IMR-90 (cell line): ENCODE results near the gene ALDOA.

Experiments
- BHLHE40 ChIP-seq: fragments of 150-350 bp; IDR thresholded peaks from 2 replicates; pipeline ENCODE4 v1.6.1; 2016; ENCODE audit warnings: mild to moderate bottlenecking, low read depth, low read length
- MXI1 ChIP-seq: IDR thresholded peaks from 2 replicates; pipeline ENCODE4 v1.6.1; 2012; ENCODE audit warnings: low read depth, mild to moderate bottlenecking, low read length, moderate library complexity, borderline replicate concordance
- NFE2L2 ChIP-seq: fragments of 150-350 bp; IDR thresholded peaks from 2 replicates; pipeline ENCODE4 v1.6.1; 2016; ENCODE audit warnings: low read depth, mild to moderate bottlenecking, low read length
- POLR2A ChIP-seq: IDR thresholded peaks from 2 replicates; pipeline ENCODE4 v1.6.1; 2012; ENCODE audit warnings: mild to moderate bottlenecking, low read depth, low read length
- RFX5 ChIP-seq: IDR thresholded peaks from 2 replicates; pipeline ENCODE4 v1.8.0; 2012; ENCODE audit warnings: low read depth, mild to moderate bottlenecking, low read length, moderate library complexity
- TF ChIP-seq, protein P1 (sequence below): conservative IDR thresholded peaks from 2 replicates; pipeline ENCODE4 v1.5.1; 2012; ENCODE audit warnings: mild to moderate bottlenecking, low read depth, low read length, improper control_type of control experiment
- TF ChIP-seq, protein P2 (sequence below): fragments of 150-350 bp; IDR thresholded peaks from 2 replicates; pipeline ENCODE4 v1.6.1; 2016; ENCODE audit warnings: low read depth, mild to moderate bottlenecking, low read length, moderate library complexity, borderline replicate concordance

DNA sequence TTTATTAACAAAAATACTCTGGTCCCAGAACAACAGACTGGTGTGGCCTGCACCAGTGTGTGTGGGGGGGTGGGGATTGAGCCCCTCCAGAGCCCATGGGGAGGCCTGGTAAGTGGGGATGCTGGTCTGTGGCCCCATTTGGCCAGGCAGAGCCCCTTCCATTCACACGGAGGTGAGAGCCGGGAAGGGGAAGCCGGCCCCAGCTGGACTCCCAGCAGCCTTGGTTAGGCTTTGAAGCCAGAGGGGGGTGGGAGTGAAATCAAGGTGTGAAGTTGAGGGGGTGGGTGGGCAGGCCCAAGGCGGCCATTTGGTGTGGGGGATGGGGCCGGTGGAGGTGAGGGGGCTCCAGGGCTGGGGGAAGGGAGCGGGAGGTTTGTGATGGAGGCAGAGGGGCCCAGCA is 20.3 kb downstream of the ALDOA start:
- TF ChIP-seq POLR2A: no peak
- TF ChIP-seq, protein P1, sequence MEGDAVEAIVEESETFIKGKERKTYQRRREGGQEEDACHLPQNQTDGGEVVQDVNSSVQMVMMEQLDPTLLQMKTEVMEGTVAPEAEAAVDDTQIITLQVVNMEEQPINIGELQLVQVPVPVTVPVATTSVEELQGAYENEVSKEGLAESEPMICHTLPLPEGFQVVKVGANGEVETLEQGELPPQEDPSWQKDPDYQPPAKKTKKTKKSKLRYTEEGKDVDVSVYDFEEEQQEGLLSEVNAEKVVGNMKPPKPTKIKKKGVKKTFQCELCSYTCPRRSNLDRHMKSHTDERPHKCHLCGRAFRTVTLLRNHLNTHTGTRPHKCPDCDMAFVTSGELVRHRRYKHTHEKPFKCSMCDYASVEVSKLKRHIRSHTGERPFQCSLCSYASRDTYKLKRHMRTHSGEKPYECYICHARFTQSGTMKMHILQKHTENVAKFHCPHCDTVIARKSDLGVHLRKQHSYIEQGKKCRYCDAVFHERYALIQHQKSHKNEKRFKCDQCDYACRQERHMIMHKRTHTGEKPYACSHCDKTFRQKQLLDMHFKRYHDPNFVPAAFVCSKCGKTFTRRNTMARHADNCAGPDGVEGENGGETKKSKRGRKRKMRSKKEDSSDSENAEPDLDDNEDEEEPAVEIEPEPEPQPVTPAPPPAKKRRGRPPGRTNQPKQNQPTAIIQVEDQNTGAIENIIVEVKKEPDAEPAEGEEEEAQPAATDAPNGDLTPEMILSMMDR: no peak
- TF ChIP-seq RFX5: no peak
- no peak for TF ChIP-seq BHLHE40
- no peak for TF ChIP-seq NFE2L2
- TF ChIP-seq MXI1: no peak
- TF ChIP-seq, protein P2, sequence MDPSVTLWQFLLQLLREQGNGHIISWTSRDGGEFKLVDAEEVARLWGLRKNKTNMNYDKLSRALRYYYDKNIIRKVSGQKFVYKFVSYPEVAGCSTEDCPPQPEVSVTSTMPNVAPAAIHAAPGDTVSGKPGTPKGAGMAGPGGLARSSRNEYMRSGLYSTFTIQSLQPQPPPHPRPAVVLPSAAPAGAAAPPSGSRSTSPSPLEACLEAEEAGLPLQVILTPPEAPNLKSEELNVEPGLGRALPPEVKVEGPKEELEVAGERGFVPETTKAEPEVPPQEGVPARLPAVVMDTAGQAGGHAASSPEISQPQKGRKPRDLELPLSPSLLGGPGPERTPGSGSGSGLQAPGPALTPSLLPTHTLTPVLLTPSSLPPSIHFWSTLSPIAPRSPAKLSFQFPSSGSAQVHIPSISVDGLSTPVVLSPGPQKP: no peak
